ENCODE measurements around the gene G0S2. TPM values are rescaled to one million over a fixed set of nuclear protein-coding genes. Genes with fewer than 3 reads are reported as not detected.

The G0S2 gene
- total RNA-seq, 6 experiments from 2014 or later: 1.7 to 2.6 (median 1.9) TPM

DNA sequence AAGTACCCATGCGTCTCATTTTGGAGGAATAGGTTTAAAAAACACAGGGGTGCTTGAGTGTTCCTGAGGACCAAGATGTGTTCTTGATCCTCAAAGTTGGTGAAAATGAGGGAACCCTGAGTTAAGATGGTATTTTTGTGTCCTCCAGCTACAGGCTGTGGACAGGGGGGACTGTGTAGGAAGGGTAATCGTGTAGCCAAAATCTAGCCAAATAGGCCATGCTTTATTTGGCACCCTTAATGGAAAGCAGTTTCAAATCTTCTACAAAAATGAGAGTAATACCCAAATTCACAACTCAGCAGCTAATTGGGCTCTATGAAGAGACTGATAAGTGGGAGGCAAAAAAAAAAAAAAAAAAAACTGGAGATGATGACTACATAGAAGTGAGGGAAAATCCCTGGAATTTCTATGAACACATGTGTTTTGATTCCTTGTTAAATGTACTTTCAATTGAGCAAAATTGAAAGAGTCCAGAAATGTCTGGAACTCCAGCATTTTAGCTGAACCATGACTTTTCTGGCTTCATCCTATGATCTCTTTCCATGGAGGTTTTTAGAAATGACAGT, 29.9 kb downstream of the G0S2 start:
- peaks cover 25% of the 10 kb centered on the region for H3K4me1 Mint-ChIP-seq (ENCODE audit: low read depth)
- no peaks in the 10 kb centered on the region for H3K36me3 Mint-ChIP-seq (ENCODE audit: low read depth)
- H3K9me3 Mint-ChIP-seq: no peaks in the 10 kb centered on the region
- H3K27ac Mint-ChIP-seq: no peak overlapping the region
- H3K27me3 Mint-ChIP-seq (ENCODE audit: insufficient read depth): peaks cover 30% of the 10 kb centered on the region
- no peak for DNase-seq
- TF ChIP-seq, protein P1, sequence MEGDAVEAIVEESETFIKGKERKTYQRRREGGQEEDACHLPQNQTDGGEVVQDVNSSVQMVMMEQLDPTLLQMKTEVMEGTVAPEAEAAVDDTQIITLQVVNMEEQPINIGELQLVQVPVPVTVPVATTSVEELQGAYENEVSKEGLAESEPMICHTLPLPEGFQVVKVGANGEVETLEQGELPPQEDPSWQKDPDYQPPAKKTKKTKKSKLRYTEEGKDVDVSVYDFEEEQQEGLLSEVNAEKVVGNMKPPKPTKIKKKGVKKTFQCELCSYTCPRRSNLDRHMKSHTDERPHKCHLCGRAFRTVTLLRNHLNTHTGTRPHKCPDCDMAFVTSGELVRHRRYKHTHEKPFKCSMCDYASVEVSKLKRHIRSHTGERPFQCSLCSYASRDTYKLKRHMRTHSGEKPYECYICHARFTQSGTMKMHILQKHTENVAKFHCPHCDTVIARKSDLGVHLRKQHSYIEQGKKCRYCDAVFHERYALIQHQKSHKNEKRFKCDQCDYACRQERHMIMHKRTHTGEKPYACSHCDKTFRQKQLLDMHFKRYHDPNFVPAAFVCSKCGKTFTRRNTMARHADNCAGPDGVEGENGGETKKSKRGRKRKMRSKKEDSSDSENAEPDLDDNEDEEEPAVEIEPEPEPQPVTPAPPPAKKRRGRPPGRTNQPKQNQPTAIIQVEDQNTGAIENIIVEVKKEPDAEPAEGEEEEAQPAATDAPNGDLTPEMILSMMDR (IDR thresholded peaks at IDR 0.05): no peak
- H3K4me3 Mint-ChIP-seq: no peak overlapping the region

DNA sequence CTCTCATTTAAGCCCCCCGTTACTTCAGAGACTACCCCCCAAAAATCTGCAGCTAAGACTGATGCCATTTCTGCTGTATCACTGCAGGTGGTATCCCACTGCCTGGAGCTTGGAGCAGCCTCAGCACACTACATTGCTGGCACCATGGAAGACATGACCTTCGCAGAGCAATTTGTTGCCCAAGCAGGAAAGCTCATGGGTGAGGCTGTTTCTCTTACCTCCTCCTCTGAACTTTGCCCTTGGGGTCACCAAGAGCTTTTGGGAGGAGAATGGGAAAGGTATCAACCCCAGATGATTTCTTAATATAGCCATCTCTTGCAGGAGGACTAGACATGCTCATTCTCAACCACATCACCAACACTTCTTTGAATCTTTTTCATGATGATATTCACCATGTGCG, 31.4 kb downstream of the G0S2 start:
- H3K27me3 Mint-ChIP-seq (ENCODE audit: insufficient read depth): peaks cover 19% of the 10 kb centered on the region
- DNase-seq: no peak
- H3K36me3 Mint-ChIP-seq (ENCODE audit: low read depth): no peaks in the 10 kb centered on the region
- TF ChIP-seq, protein P1 (IDR thresholded peaks at IDR 0.05): no peak
- H3K9me3 Mint-ChIP-seq: no peaks in the 10 kb centered on the region
- H3K4me3 Mint-ChIP-seq: no peak overlapping the region
- H3K4me1 Mint-ChIP-seq (ENCODE audit: low read depth): peaks cover 30% of the 10 kb centered on the region
- no peak overlapping the region for H3K27ac Mint-ChIP-seq

DNA sequence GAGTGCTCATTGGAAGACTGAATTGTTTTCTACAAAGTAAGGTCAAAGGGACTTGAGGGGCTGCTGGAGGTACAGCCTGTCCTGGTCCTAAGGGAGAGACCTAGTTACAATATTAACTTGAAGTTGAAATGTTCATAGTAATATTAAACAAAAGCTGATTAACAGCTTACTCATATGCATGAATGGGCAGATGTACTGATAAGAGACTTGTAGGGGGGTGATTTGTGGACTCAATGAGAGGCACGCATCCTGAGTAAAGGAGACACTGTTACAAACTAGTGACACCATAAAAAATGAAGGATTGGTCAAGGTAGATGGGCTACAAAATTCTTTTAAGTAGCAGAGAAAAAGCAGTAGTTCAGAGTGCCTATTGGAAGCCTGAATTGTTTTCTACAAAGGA, 32.1 kb downstream of the G0S2 start:
- H3K4me1 Mint-ChIP-seq (ENCODE audit: low read depth): peaks cover 30% of the 10 kb centered on the region
- no peak for DNase-seq
- TF ChIP-seq, protein P1 (IDR thresholded peaks at IDR 0.05): no peak
- no peak overlapping the region for H3K27ac Mint-ChIP-seq
- no peaks in the 10 kb centered on the region for H3K9me3 Mint-ChIP-seq
- peaks cover 15% of the 10 kb centered on the region for H3K27me3 Mint-ChIP-seq (ENCODE audit: insufficient read depth)
- no peak overlapping the region for H3K4me3 Mint-ChIP-seq
- no peaks in the 10 kb centered on the region for H3K36me3 Mint-ChIP-seq (ENCODE audit: low read depth)

DNA sequence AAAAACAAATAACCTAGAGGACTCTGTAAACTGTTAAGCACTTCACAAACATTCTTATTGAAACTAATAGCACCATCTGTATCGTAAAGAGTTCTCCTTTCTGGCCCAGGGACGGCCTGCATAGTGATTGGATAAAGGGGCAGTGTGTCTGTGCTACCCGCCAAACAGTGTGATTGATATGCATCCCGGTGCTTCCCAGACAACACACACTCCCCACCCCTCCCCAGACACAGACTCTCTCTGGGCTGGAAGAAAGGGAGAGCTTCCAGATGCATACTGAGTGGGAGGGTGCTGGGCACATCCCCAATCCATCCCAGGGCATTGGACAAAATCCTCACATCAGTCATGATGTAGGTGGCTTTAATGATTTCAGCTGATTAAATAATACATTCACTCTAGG, 33.1 kb downstream of the G0S2 start:
- TF ChIP-seq, protein P1 (IDR thresholded peaks at IDR 0.05): no peak
- H3K9me3 Mint-ChIP-seq: no peaks in the 10 kb centered on the region
- peaks cover 32% of the 10 kb centered on the region for H3K4me1 Mint-ChIP-seq (ENCODE audit: low read depth)
- H3K4me3 Mint-ChIP-seq: no peak overlapping the region
- peaks cover 15% of the 10 kb centered on the region for H3K27me3 Mint-ChIP-seq (ENCODE audit: insufficient read depth)
- no peaks in the 10 kb centered on the region for H3K36me3 Mint-ChIP-seq (ENCODE audit: low read depth)
- no peak for DNase-seq
- no peak overlapping the region for H3K27ac Mint-ChIP-seq

DNA sequence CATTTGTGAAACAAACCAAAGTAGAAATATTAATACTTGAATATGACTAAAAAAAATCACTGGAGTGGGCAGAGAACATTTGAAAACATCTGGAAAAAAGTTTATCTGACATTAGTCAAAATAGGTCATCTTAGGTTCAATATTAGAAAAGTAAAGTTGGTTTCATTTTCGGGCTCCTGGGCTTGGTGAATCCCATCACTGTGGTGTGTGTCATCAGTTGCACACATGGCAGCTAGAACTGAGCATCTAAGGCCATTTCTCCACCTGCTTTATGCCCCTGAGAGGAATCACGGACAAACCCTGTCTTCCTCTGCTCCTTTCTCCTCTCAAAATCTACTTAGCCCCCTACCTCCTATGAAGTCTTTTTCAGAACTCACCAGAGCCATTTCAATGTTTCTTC, 34.9 kb downstream of the G0S2 start:
- Mint-ChIP-seq H3K27ac (no peak overlapping the region), H3K4me3 (peak overlapping the region; percentile 35; the same call in 1 of the 2 replicates), H3K27me3 (ENCODE audit: insufficient read depth) (peaks cover 8% of the 10 kb centered on the region)

More for the DNA sequence above, 34.9 kb downstream of the G0S2 start:
- Mint-ChIP-seq H3K36me3 (ENCODE audit: low read depth) (no peaks in the 10 kb centered on the region), H3K4me1 (ENCODE audit: low read depth) (peaks cover 31% of the 10 kb centered on the region), H3K9me3 (no peaks in the 10 kb centered on the region)
- no peak for DNase-seq
- TF ChIP-seq, protein P1 (IDR thresholded peaks at IDR 0.05): no peak

Data from HFFc6 (cell line).